PFSK-1 (cell line): ENCODE results near the gene KCNG1.

Experiments used
- POLR2AphosphoS5 ChIP-seq: IDR thresholded peaks from 2 replicates; pipeline ENCODE4 v1.6.1; 2012; ENCODE audit warnings: low read depth, mild to moderate bottlenecking, control low read depth, low read length, moderate library complexity
- TF ChIP-seq, protein P1 (sequence below), 2 experiments: IDR thresholded peaks; 2 replicates each; pipeline versions ENCODE4 v1.6.1 to v1.8.0; 2011 to 2012; ENCODE audit warnings: low read depth in 2 of 2, low read length in 2 of 2, control low read depth in 1 of 2, inconsistent platforms in 1 of 2, mild to moderate bottlenecking in 1 of 2, moderate library complexity in 1 of 2; ENCODE audit not compliant: insufficient read depth in 1 of 2

DNA sequence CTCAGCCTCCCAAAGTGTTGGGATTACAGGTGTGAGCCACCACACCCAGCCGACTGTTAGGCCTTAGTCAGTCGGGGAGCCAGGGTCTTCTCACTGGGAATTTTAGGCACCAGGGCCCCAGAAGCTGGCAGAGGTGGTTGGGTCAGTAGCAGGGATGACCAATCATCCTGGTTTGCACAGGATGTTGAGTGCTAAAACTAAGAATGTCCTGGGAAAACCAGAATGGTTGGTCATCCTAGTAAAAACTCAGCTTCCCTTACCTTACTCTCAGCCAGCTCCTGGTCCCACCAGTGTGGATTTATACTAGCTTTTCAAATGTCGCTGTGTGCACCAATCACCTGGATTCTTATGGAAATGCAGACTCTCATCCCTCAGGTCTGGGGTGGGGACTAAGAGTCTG, 31.8 kb downstream of the KCNG1 start:
- TF ChIP-seq, protein P1, sequence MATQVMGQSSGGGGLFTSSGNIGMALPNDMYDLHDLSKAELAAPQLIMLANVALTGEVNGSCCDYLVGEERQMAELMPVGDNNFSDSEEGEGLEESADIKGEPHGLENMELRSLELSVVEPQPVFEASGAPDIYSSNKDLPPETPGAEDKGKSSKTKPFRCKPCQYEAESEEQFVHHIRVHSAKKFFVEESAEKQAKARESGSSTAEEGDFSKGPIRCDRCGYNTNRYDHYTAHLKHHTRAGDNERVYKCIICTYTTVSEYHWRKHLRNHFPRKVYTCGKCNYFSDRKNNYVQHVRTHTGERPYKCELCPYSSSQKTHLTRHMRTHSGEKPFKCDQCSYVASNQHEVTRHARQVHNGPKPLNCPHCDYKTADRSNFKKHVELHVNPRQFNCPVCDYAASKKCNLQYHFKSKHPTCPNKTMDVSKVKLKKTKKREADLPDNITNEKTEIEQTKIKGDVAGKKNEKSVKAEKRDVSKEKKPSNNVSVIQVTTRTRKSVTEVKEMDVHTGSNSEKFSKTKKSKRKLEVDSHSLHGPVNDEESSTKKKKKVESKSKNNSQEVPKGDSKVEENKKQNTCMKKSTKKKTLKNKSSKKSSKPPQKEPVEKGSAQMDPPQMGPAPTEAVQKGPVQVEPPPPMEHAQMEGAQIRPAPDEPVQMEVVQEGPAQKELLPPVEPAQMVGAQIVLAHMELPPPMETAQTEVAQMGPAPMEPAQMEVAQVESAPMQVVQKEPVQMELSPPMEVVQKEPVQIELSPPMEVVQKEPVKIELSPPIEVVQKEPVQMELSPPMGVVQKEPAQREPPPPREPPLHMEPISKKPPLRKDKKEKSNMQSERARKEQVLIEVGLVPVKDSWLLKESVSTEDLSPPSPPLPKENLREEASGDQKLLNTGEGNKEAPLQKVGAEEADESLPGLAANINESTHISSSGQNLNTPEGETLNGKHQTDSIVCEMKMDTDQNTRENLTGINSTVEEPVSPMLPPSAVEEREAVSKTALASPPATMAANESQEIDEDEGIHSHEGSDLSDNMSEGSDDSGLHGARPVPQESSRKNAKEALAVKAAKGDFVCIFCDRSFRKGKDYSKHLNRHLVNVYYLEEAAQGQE (IDR thresholded peaks at IDR 0.05; ENCODE audit: insufficient read depth in 1 of 2, low read depth in 2 of 2, low read length in 2 of 2) = no peak
- no peak for TF ChIP-seq POLR2AphosphoS5
